Panc1 (cell line): ENCODE measurements around the gene CAVIN4. TPM values are rescaled to one million over a fixed set of nuclear protein-coding genes. Genes with fewer than 3 reads are reported as not detected.

Experiments
- ATAC-seq: fragments of 200-7000 bp; cut with Tn5 transposase; 2 replicates; pipeline ENCODE4 v1.9.1; 2020; ENCODE audit warnings: mild to moderate bottlenecking, moderate library complexity
- Bru-seq: library from RNA; stranded (reverse); fragments of 400-500 nt; gene quantifications from one replicate; lab custom pipeline; 2021; lab: Mats Ljungman, UMichigan
- BruChase-seq, 2 experiments: library from RNA; stranded (reverse); fragments of 400-500 nt; gene quantifications; one replicate each; lab custom pipeline; 2021; lab: Mats Ljungman, UMichigan
- BruUV-seq: library from RNA; stranded (reverse); fragments of 400-500 nt; replicated peaks from 2 replicates; lab custom pipeline; 2021; lab: Mats Ljungman, UMichigan
- CTCF ChIA-PET: fragments of 300-600 bp; sonication (Branson Sonifier 250); formaldehyde crosslinking; loops from one replicate; lab custom pipeline; 2022; ENCODE audit warnings: antibody characterized with exemption; lab: Charles Lee
- POLR2A ChIA-PET: fragments of 300-600 bp; sonication (Branson Sonifier 250); formaldehyde crosslinking; loops from one replicate; lab custom pipeline; 2022; ENCODE audit warnings: antibody characterized with exemption; lab: Charles Lee
- DNase-seq: peaks from one replicate; pipeline ENCODE4 v3.0.0-alpha.2; 2010; ENCODE audit warnings: low read depth, low spot score
- H3K27ac ChIP-seq: 2 replicates; pipeline ENCODE4 v1.5.1; 2011; ENCODE audit warnings: mild to moderate bottlenecking, low read length, inconsistent platforms
- H3K27me3 ChIP-seq: fragments of 200-500 bp; sonication (Bioruptor generic); 2 replicates; pipeline ENCODE4 v1.6.0; 2014; ENCODE audit warnings: low read length, inconsistent platforms; ENCODE audit not compliant: control insufficient read depth, insufficient read depth
- H3K36me3 ChIP-seq: fragments of 200-500 bp; sonication (Bioruptor generic); 2 replicates; pipeline ENCODE4 v1.5.1; 2014; ENCODE audit warnings: inconsistent platforms, mild to moderate bottlenecking, low read length, moderate library complexity; ENCODE audit not compliant: control insufficient read depth, insufficient read depth
- H3K4me1 ChIP-seq: 2 replicates; pipeline ENCODE4 v1.5.1; 2011; ENCODE audit warnings: inconsistent platforms, mild to moderate bottlenecking, low read length, moderate library complexity; ENCODE audit not compliant: control insufficient read depth, insufficient read depth
- H3K4me3 ChIP-seq, 2 experiments: 2 replicates each; pipeline ENCODE4 v1.5.1; 2011 to 2012; ENCODE audit warnings: low read depth in 2 of 2, low read length in 2 of 2, mild to moderate bottlenecking in 2 of 2, inconsistent platforms in 1 of 2, moderate library complexity in 1 of 2
- H3K9me3 ChIP-seq: fragments of 200-500 bp; sonication (Bioruptor generic); 2 replicates; pipeline ENCODE4 v1.5.1; 2014; ENCODE audit warnings: low read depth, mild to moderate bottlenecking, inconsistent platforms, low read length, moderate library complexity; ENCODE audit not compliant: control insufficient read depth, insufficient read depth
- CTCF ChIP-seq: fragments of 450-650 bp; IDR thresholded peaks from 2 replicates; pipeline ENCODE4 v1.5.1; 2017; ENCODE audit warnings: mild to moderate bottlenecking
- POLR2AphosphoS5 ChIP-seq: IDR thresholded peaks from 2 replicates; pipeline ENCODE4 v1.6.1; 2012; ENCODE audit warnings: mild to moderate bottlenecking, low read depth, low read length, moderate library complexity
- REST ChIP-seq, 2 experiments: IDR thresholded peaks; 2 replicates each; pipeline ENCODE4 v1.6.1; 2011 to 2012; ENCODE audit warnings: low read depth in 2 of 2, control low read depth in 1 of 2, low read length in 1 of 2, mild to moderate bottlenecking in 1 of 2, moderate library complexity in 1 of 2; ENCODE audit not compliant: insufficient read depth in 1 of 2
- SIN3A ChIP-seq: IDR thresholded peaks from 2 replicates; pipeline ENCODE4 v1.6.1; 2012; ENCODE audit warnings: low read depth, mild to moderate bottlenecking, low read length, moderate library complexity, borderline replicate concordance; ENCODE audit not compliant: insufficient read depth
- TCF7L2 ChIP-seq: IDR thresholded peaks from 2 replicates; pipeline ENCODE4 v1.6.1; 2011; ENCODE audit warnings: mild to moderate bottlenecking, low read depth, low read length, inconsistent platforms
- in situ Hi-C: cut with HindIII; loops from 2 replicates; pipeline ENCODE4 v1.10.0; 2016; ENCODE audit warnings: low sequenced_read_pairs, low pct_unique_long_range_greater_than_20kb
- intact Hi-C: fragments of 100-400 bp; cut with micrococcal nuclease; formaldehyde crosslinking; loops from one replicate; pipeline ENCODE4 v1.10.0; 2022; ENCODE audit not compliant: unreplicated experiment
- long read RNA-seq: library from polyadenylated mRNA; unstranded; transcript quantifications from one replicate; pipeline ENCODE4 v2.0.0, GENCODE V29; 2021; ENCODE audit not compliant: unreplicated experiment
- polyA plus RNA-seq: library from polyadenylated mRNA; unstranded; fragments of >200 nt; gene quantifications from one replicate; pipeline ENCODE4 v1.2.1, GENCODE V29; 2012; ENCODE audit warnings: missing spikeins; ENCODE audit not compliant: insufficient read length
- total RNA-seq: library from RNA; stranded (reverse); gene quantifications from one replicate; pipeline ENCODE4 v1.2.1, GENCODE V29; 2021; ENCODE audit not compliant: unreplicated experiment

CAVIN4 gene
- total RNA-seq (0.82 TPM), Bru-seq, nascent RNA (percentile 55 among the genes with signal in this experiment), BruChase-seq, experiment 1, labeled RNA remaining after a 2-hour chase (percentile 56 among the genes with signal in this experiment), BruChase-seq, experiment 2, labeled RNA remaining after a 6-hour chase (percentile 59 among the genes with signal in this experiment)
- polyA plus RNA-seq = 0.33 TPM
- long read RNA-seq, partial matches to known transcripts = 0 of 1 reads
- long read RNA-seq, other reads (novel, unspliced or antisense) = 1 of 1 reads

- BruUV-seq = no TSS peak
Observed at GRCh38 chr9:100577776-100578448, at the start of gene CAVIN4. Gene CAVIN4 (plus strand): TSS chr9:100578079. CDS start chr9:100578144, 65 bp downstream.

More at GRCh38 chr9:100577776-100578448, at the start of gene CAVIN4:
- Histone ChIP-seq H3K36me3 (no peaks in the 10 kb centered on the region; the same call in 1 of the 2 replicates), H3K9me3 (no peaks in the 10 kb centered on the region), H3K4me3 (no peak within 1 kb of the TSS), H3K4me1 (no peaks in the 10 kb centered on the region), H3K27me3 (no peaks in the 10 kb centered on the region), H3K27ac (no peak within 1 kb of the TSS)
- TF ChIP-seq TCF7L2 (no peak), REST (IDR thresholded peaks at IDR 0.05; ENCODE audit: insufficient read depth in 1 of 2, low read depth in 2 of 2, low read length in 1 of 2) (no peak), POLR2AphosphoS5 (no peak), CTCF (no peak), SIN3A (no peak)
- ATAC-seq = no peak
- ChIA-PET CTCF (no interaction called here), POLR2A (interaction anchor here (0.5 kb wide), 2 partner anchors 37 to 555 kb away, joined by 3 to 8 read pairs; no protein-coding TSS in a partner anchor)
- in situ Hi-C loops (no loop called here), intact Hi-C loops (no loop called here)
- DNase-seq = no peak
